Gastroesophageal sphincter (tissue), 4 donors: ENCODE data around the gene NCAPD3. TPM values are rescaled to one million over a fixed set of nuclear protein-coding genes. Genes with fewer than 3 reads are reported as not detected.

ENCODE experiments used
- ATAC-seq: fragments of 150-250 bp; one replicate; pipeline ENCODE4 v1.9.1; 2016; ENCODE audit warnings: mild to moderate bottlenecking, moderate library complexity
- H3K27ac ChIP-seq, 4 donors: fragments of 200-600 bp; sonication (generic) in 3 of 4; 1 replicate in 3 of 4; 2 replicates in 1 of 4; pipeline ENCODE4 v1.5.1; 2016 to 2019
- H3K27me3 ChIP-seq: fragments of 200-600 bp; sonication (generic); one replicate; pipeline ENCODE4 v1.5.1; 2019
- H3K36me3 ChIP-seq, 2 donors: fragments of 200-600 bp; sonication (generic); one replicate each; pipeline ENCODE4 v1.5.1; 2019; ENCODE audit warnings: control low read depth in 1 of 2
- H3K4me1 ChIP-seq, 3 donors: fragments of 200-600 bp; sonication (generic); 1 replicate in 2 of 3; 2 replicates in 1 of 3; pipeline ENCODE4 v1.5.1; 2016 to 2019; ENCODE audit warnings: control low read depth in 2 of 3
- H3K4me3 ChIP-seq, 2 donors: fragments of 200-600 bp; sonication (generic); one replicate each; pipeline ENCODE4 v1.5.1; 2019; ENCODE audit warnings: mild to moderate bottlenecking in 1 of 2, moderate library complexity in 1 of 2
- H3K9me3 ChIP-seq, 3 donors: fragments of 200-600 bp; sonication (generic); one replicate each; pipeline ENCODE4 v1.5.1; 2017 to 2019; ENCODE audit warnings: control low read depth in 2 of 3
- EP300 ChIP-seq: sonication (generic); formaldehyde crosslinking; IDR thresholded peaks from one replicate; pipeline ENCODE4 v1.6.1; 2017; ENCODE audit warnings: antibody characterized with exemption, mild to moderate bottlenecking
- POLR2A ChIP-seq, 2 donors: fragments of 450-650 bp; IDR thresholded peaks; one replicate each; pipeline ENCODE4 v1.6.1; 2017; ENCODE audit warnings: antibody characterized with exemption in 2 of 2, mild to moderate bottlenecking in 2 of 2, moderate library complexity in 1 of 2
- POLR2AphosphoS5 ChIP-seq: sonication (generic); formaldehyde crosslinking; IDR thresholded peaks from one replicate; pipeline ENCODE4 v1.6.1; 2017; ENCODE audit warnings: antibody characterized with exemption
- WGBS, 2 donors: methylation state at CpG; one replicate each; pipeline ENCODE4 v1.1.5; 2018; ENCODE audit warnings: low coverage in 1 of 2; 5-methylcytosine and 5-hydroxymethylcytosine counted together
- total RNA-seq, 4 donors: library from RNA; depleted of rRNA; stranded (reverse); fragments of >200 nt; gene quantifications; one replicate each; pipeline ENCODE4 v1.1.0, GENCODE V29; 2016
- TF ChIP-seq, protein P1 (sequence below), 4 experiments: fragments of 200-600 bp in 2 of 4; fragments of 450-650 bp in 2 of 4; sonication (generic) in 1 of 4; IDR thresholded peaks; one replicate each; pipeline ENCODE4 v1.5.1; 2017 to 2019; ENCODE audit warnings: antibody characterized with exemption in 4 of 4, mild to moderate bottlenecking in 2 of 4, moderate library complexity in 2 of 4

Gene NCAPD3
- total RNA-seq, 4 donors from 2014 or later: 7.0 to 13.8 (median 11.4) TPM

DNA sequence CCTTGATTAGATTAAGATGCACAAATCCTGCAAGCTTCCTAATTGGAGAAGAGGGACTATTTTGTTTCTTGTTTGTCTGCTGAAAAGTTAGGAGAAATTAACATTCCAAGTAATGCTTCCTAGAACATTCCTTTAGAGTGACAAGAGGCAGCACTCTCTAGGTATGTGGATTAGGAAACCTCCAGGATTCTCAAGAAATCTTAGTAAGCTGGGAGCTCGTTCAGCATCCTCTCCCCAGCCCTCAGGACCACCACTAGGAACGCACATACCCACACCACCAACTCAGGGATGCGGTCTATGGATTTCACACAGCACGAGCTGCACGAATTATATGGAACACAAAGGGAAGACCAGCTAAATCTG lies 52.9 kb downstream of the NCAPD3 start:
- Histone ChIP-seq H3K27ac (no peak overlapping the region), H3K4me3 (no peak overlapping the region), H3K4me1 (no peaks in the 10 kb centered on the region), H3K36me3 (peaks cover 0 to 71% of the 10 kb centered on the region in 2 donors), H3K9me3 (no peaks in the 10 kb centered on the region), H3K27me3 (no peaks in the 10 kb centered on the region)
- WGBS, 2 donors: 86% methylated on average over 5 of the region's 5 CpGs; no CpG with 5 or more reads in 1 of the 2 donors
- TF ChIP-seq POLR2AphosphoS5 (no peak), POLR2A (IDR thresholded peaks at IDR 0.05) (no peak), EP300 (no peak)
- TF ChIP-seq, protein P1, sequence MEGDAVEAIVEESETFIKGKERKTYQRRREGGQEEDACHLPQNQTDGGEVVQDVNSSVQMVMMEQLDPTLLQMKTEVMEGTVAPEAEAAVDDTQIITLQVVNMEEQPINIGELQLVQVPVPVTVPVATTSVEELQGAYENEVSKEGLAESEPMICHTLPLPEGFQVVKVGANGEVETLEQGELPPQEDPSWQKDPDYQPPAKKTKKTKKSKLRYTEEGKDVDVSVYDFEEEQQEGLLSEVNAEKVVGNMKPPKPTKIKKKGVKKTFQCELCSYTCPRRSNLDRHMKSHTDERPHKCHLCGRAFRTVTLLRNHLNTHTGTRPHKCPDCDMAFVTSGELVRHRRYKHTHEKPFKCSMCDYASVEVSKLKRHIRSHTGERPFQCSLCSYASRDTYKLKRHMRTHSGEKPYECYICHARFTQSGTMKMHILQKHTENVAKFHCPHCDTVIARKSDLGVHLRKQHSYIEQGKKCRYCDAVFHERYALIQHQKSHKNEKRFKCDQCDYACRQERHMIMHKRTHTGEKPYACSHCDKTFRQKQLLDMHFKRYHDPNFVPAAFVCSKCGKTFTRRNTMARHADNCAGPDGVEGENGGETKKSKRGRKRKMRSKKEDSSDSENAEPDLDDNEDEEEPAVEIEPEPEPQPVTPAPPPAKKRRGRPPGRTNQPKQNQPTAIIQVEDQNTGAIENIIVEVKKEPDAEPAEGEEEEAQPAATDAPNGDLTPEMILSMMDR (IDR thresholded peaks at IDR 0.05): no peak
- no peak for ATAC-seq

DNA sequence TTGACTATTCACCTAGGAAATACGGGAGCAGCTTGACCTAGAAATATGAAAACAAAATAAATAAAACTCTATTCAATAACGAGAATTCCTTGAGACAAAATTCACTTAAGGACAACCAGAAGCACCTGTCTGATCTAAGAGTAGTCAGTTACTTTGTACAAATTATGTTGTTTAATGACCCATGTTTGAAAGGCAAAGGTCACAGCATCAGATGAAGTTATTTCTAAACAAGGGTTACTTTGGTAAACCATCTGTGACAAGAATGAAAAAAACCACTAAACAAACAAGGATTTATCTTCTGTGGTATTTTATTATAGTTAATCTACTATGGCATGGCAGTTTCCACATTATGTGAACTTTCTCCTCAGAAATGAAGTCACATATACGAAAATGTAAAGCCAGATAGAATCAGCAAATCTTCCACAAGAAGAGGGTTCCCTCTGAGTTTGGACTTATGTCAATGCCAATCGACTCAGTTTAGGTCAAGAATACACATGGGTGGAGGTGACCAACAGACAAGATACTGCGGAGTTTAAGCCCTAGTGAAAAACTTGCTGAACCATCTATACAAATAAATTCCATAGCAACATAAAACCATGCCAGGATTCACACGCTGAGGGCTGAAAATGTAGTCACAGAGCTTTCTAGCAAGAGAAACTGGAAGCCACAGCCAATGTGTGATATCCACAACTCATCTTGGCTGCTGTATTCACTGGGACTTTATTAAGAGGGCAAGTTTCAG lies 53.4 kb downstream of the NCAPD3 start:
- peaks cover 0 to 70% of the 10 kb centered on the region in 2 donors for H3K36me3 ChIP-seq
- no peak for TF ChIP-seq EP300
- no peak for TF ChIP-seq POLR2AphosphoS5
- TF ChIP-seq POLR2A (IDR thresholded peaks at IDR 0.05): no peak
- TF ChIP-seq, protein P1 (IDR thresholded peaks at IDR 0.05): no peak
- no peaks in the 10 kb centered on the region for H3K4me1 ChIP-seq
- H3K27ac ChIP-seq: no peak overlapping the region
- H3K27me3 ChIP-seq: no peaks in the 10 kb centered on the region
- WGBS, 2 donors: 81 to 94% methylated on average over 4 to 5 of the region's 6 CpGs
- H3K9me3 ChIP-seq: no peaks in the 10 kb centered on the region
- no peak for ATAC-seq
- H3K4me3 ChIP-seq: no peak overlapping the region

DNA sequence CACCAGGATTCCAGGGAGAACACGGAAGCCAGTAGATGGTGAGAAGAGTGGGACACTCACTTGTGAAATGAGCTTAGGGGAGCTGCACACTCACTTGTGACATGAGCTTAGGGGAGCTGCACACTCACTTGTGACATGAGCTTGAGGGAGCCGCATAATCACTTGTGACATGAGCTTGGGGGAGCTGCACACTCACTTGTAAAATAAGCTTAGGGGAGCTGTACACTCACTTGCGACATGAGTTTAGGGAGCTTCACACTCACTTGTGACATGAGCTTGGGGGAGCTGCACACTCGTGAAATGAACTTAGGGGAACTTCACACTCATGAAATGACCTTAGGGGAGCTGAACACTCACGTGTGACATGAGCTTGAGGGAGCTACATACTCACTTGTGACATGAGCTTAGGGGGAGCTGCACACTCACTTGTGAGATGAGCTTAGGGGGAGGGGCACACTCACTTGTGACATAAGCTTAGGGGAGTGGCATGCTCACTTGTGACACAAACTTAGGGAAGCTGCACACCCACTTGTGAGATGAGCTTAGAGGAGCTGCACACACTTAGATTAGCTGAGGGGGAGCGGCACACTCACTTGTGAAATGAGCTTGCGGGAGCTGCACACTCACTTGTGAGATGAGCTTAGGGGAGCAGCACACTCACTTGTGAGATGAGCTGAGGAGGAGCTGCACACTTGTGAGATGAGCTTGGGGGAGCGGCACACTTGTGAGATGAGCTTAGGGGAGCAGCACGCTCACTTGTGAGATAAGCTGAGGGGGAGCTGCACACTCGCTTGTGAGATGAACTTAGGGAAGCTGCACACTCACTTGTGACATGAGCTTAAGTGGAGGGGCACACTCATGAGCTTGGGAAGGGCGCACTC lies 59.0 kb downstream of the NCAPD3 start:
- no peaks in the 10 kb centered on the region for H3K4me1 ChIP-seq
- no peak for ATAC-seq
- H3K4me3 ChIP-seq: no peak overlapping the region
- no peak overlapping the region for H3K27ac ChIP-seq
- H3K27me3 ChIP-seq: no peaks in the 10 kb centered on the region
- peaks cover 0 to 89% of the 10 kb centered on the region in 2 donors for H3K36me3 ChIP-seq
- no peaks in the 10 kb centered on the region for H3K9me3 ChIP-seq
- 97 to 99% methylated on average over 5 to 9 of the region's 11 CpGs for WGBS, 2 donors
- no peak for TF ChIP-seq EP300
- TF ChIP-seq, protein P1 (IDR thresholded peaks at IDR 0.05): no peak
- TF ChIP-seq POLR2AphosphoS5: no peak
- no peak for TF ChIP-seq POLR2A (IDR thresholded peaks at IDR 0.05)

DNA sequence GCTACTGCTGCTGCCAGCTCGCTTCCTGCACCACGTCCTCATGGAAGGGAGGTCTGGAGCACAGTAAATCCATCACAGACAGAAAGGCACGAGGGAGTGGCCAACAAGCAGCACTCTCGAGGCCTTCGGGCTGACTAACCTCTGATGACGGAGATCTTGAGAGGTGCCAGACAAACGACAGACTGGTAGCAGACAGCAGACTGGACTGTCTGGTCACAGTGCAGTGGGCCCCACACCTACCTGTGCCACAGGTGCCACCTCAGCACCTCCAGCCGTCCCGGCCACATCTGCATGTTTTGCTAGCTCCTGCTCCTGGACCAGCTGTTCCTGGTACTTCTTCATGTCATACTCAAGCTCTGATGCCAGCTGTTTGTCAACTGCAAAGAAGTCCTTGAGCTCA lies 64.1 kb downstream of the NCAPD3 start:
- no peak for TF ChIP-seq EP300
- TF ChIP-seq POLR2A (IDR thresholded peaks at IDR 0.05): no peak
- TF ChIP-seq POLR2AphosphoS5: no peak
- TF ChIP-seq, protein P1 (IDR thresholded peaks at IDR 0.05): no peak
- Histone ChIP-seq H3K27ac (no peak overlapping the region), H3K36me3 (peaks cover 0 to 86% of the 10 kb centered on the region in 2 donors), H3K4me3 (no peak overlapping the region), H3K4me1 (no peaks in the 10 kb centered on the region), H3K9me3 (no peaks in the 10 kb centered on the region), H3K27me3 (no peaks in the 10 kb centered on the region)
- no peak for ATAC-seq
- 83 to 89% methylated on average over 2 to 3 of the region's 9 CpGs for WGBS, 2 donors
